HepG2 (cell line): ENCODE data around the gene KCNJ14. TPM values are rescaled to one million over a fixed set of nuclear protein-coding genes. Genes with fewer than 3 reads are reported as not detected.

ENCODE experiments used
- ATAC-seq: fragments of 200-7000 bp; cut with Tn5 transposase; 3 replicates; pipeline ENCODE4 v1.9.1; 2020; ENCODE audit warnings: mild to moderate bottlenecking, moderate library complexity
- BruUV-seq: library from RNA; stranded (reverse); fragments of 400-500 nt; replicated peaks from 2 replicates; lab custom pipeline; 2021; lab: Mats Ljungman, UMichigan
- CTCF ChIA-PET: fragments of 300-600 bp; formaldehyde crosslinking; extraction: SDS; loops from one replicate; lab custom pipeline; 2021; ENCODE audit warnings: low total read pairs, inconsistent platforms, low intra/inter-chr PET ratio; lab: Yijun Ruan, JAX
- POLR2A ChIA-PET: fragments of 350-600 bp; sonication (Branson Sonifier 250); formaldehyde crosslinking; loops from one replicate; lab custom pipeline; 2020; ENCODE audit warnings: antibody characterized with exemption, inconsistent platforms; lab: Yijun Ruan, JAX
- DNase-seq: peaks from one replicate; pipeline ENCODE4 v3.0.0-alpha.2; 2015; ENCODE audit warnings: low spot score
- FAIRE-seq: peaks from 3 replicates; lab custom pipeline; 2011; peaks lifted over from hg19 to GRCh38; lab: Jason Lieb, UNC
- H2AFZ ChIP-seq: one replicate; pipeline ENCODE4 v1.6.1; 2011; ENCODE audit warnings: low read length, inconsistent platforms
- H3K27ac ChIP-seq: fragments of 300-600 bp; 3 replicates; pipeline ENCODE4 v1.8.0; 2011; ENCODE audit warnings: mixed run types, mild to moderate bottlenecking, mixed read lengths, low read length, inconsistent platforms; ENCODE audit not compliant: insufficient read depth; ENCODE audit errors: extremely low read length
- H3K27me3 ChIP-seq, 2 experiments: fragments of 200-600 bp in 1 of 2; 2 replicates in 1 of 2; 3 replicates in 1 of 2; pipeline versions ENCODE4 v1.6.0 to v1.8.0; 2011; ENCODE audit warnings: low read length in 2 of 2, mild to moderate bottlenecking in 2 of 2, moderate library complexity in 2 of 2, inconsistent platforms in 1 of 2; ENCODE audit not compliant: insufficient read depth in 2 of 2, control insufficient read depth in 1 of 2
- H3K36me3 ChIP-seq, 2 experiments: fragments of 200-600 bp in 1 of 2; replicated peaks in 1 of 2; 2 replicates in 1 of 2; 3 replicates in 1 of 2; pipeline versions ENCODE4 v1.5.1 to v1.8.0; 2011; ENCODE audit warnings: low read length in 2 of 2, inconsistent platforms in 1 of 2; ENCODE audit not compliant: insufficient read depth in 2 of 2, control insufficient read depth in 1 of 2
- H3K4me1 ChIP-seq: 2 replicates; pipeline ENCODE4 v1.5.1; 2012; ENCODE audit warnings: low read length, inconsistent platforms; ENCODE audit not compliant: insufficient read depth
- H3K4me2 ChIP-seq: 2 replicates; pipeline ENCODE4 v1.6.0; 2011; ENCODE audit warnings: low read depth, low read length, inconsistent platforms
- H3K4me3 ChIP-seq, 3 experiments: fragments of 200-600 bp in 1 of 3; sonication (generic), shearing (Covaris generic) in 1 of 3; replicated peaks in 1 of 3; 2 replicates each; pipeline ENCODE4 v1.5.1; 2011 to 2016; ENCODE audit warnings: low read length in 3 of 3, inconsistent platforms in 2 of 3, low read depth in 2 of 3, mild to moderate bottlenecking in 2 of 3, control low read depth in 1 of 3, mixed read lengths in 1 of 3; ENCODE audit not compliant: insufficient read depth in 1 of 3
- H3K79me2 ChIP-seq: one replicate; pipeline ENCODE4 v1.6.1; 2011; ENCODE audit warnings: low read length, inconsistent platforms; ENCODE audit not compliant: insufficient read depth
- H3K9ac ChIP-seq: 2 replicates; pipeline ENCODE4 v1.6.0; 2011; ENCODE audit warnings: mild to moderate bottlenecking, low read depth, low read length, inconsistent platforms; ENCODE audit not compliant: insufficient read depth
- H3K9me3 ChIP-seq: 2 replicates; pipeline ENCODE4 v1.5.1; 2012; ENCODE audit warnings: mild to moderate bottlenecking, low read length
- H4K20me1 ChIP-seq: 2 replicates; pipeline ENCODE4 v1.6.0; 2011; ENCODE audit warnings: inconsistent platforms, mild to moderate bottlenecking, low read length, moderate library complexity; ENCODE audit not compliant: insufficient read depth
- FOXO4 ChIP-seq: sonication (generic); formaldehyde crosslinking; conservative IDR thresholded peaks from 2 replicates; pipeline ENCODE4 v1.8.1; 2023; ENCODE audit warnings: missing genetic modification reagents
- ZNF362 ChIP-seq: sonication (generic); formaldehyde crosslinking; IDR thresholded peaks from 2 replicates; pipeline ENCODE4 v1.4.0; 2020; ENCODE audit warnings: missing genetic modification reagents, mild to moderate bottlenecking, borderline replicate concordance
- WGBS: methylation state at CpG from one replicate; pipeline ENCODE4 v1.1.6; 2017; ENCODE audit warnings: low lambda C conversion rate; 5-methylcytosine and 5-hydroxymethylcytosine counted together
- in situ Hi-C: cut with HindIII; loops from 2 replicates; pipeline ENCODE4 v1.10.0; 2017; ENCODE audit warnings: low pct_unique_long_range_greater_than_20kb; ENCODE audit not compliant: extremely low pct_ligation_motif_present
- intact Hi-C: fragments of 100-400 bp; cut with micrococcal nuclease; formaldehyde crosslinking; loops from one replicate; pipeline ENCODE4 v1.10.0; 2022; ENCODE audit not compliant: unreplicated experiment
- polyA plus RNA-seq, 8 experiments: library from polyadenylated mRNA; depleted of rRNA in 3 of 8; stranded (reverse) in 7 of 8; unstranded in 1 of 8; fragments of >200 nt; fragmentation: Illumina TruSeq in 4 of 8; extraction: Trizol in 4 of 8; gene quantifications; 2 replicates each; pipeline versions ENCODE4 v1.2.1 to v1.2.3, GENCODE V29; 2011 to 2016; ENCODE audit warnings: low read depth in 4 of 8, missing spikeins in 1 of 8, mixed read lengths in 1 of 8; ENCODE audit not compliant: insufficient read depth in 1 of 8
- total RNA-seq, 5 experiments: library from RNA; depleted of rRNA; stranded (reverse); fragments of >200 nt; fragmentation: Illumina TruSeq; extraction: Trizol; gene quantifications; 2 replicates each; pipeline ENCODE4 v1.2.3, GENCODE V29; 2016; ENCODE audit warnings: low read depth in 1 of 5

KCNJ14 gene
- total and polyA plus RNA-seq, 2 of the 13 experiments (the other 11 are each of a cell fraction or from before 2014, with no cell fraction given), result 0.20 to 0.51 TPM

- ATAC-seq, result no peak
These were observed 15.5 kb downstream of the KCNJ14 start for GRCh38 chr19:48470856-48471255.

More at GRCh38 chr19:48470856-48471255, 15.5 kb downstream of the KCNJ14 start:
- Histone ChIP-seq H3K27me3 (no peaks in the 10 kb centered on the region; a peak in 1 of 5 replicates), H3K36me3 (peaks cover 24 to 51% of the 10 kb centered on the region in 2 experiments; a peak in 4 of 5 replicates), H3K9ac (no peak overlapping the region), H3K4me3 (no peak overlapping the region), H3K4me1 (peaks cover 17% of the 10 kb centered on the region), H3K27ac (no peak overlapping the region), H3K9me3 (no peaks in the 10 kb centered on the region), H3K4me2 (peak overlapping the region; percentile 79; the same call in 1 of the 2 replicates), H2AFZ (no peak overlapping the region)
- FAIRE-seq, result no peak
- in situ Hi-C loops, result no loop called here
- CTCF ChIA-PET, result no interaction called here
- POLR2A ChIA-PET, result interaction anchor here (1.4 to 1.5 kb wide), 2 partner anchors 17 to 108 kb away, joined by 3 to 7 read pairs; no protein-coding TSS in a partner anchor
- DNase-seq, result no peak
- WGBS, result 97% methylated on average over 9 of the region's 10 CpGs
- no peak for TF ChIP-seq ZNF362 (CRISPR knock-in tag)
- TF ChIP-seq FOXO4 (CRISPR knock-in tag), result 0 out of 2 replicates have a peak, but pooled peaks have one; percentile 20
- TF ChIP-seq, all 625 proteins: peak for 1
- intact Hi-C loops, result no loop called here
- Histone ChIP-seq H4K20me1 (no peaks in the 10 kb centered on the region; the same call in 1 of the 2 replicates), H3K79me2 (peaks cover 5% of the 10 kb centered on the region)
- no TSS peak for BruUV-seq
